Activated CD8-positive, alpha-beta T cell treated with anti-CD3 and anti-CD28 coated beads, Interleukin-2, amount 10 ng/mL, durations not matched to agents 7 days and 5 days (primary cell): ENCODE results near the gene HIGD1A. TPM values are rescaled to one million over a fixed set of nuclear protein-coding genes. Genes with fewer than 3 reads are reported as not detected.

Experiments
- ATAC-seq: fragments of 150-1000 bp; cut with Tn5 transposase; one replicate; pipeline ENCODE4 v1.10.0; 2021; ENCODE audit warnings: moderate library complexity
- CTCF ChIA-PET: fragments of 350-600 bp; sonication (Branson Sonifier 250); formaldehyde crosslinking; loops from one replicate; lab custom pipeline; 2021; ENCODE audit warnings: antibody characterized with exemption; lab: Charles Lee
- POLR2A ChIA-PET: fragments of 350-600 bp; sonication (Branson Sonifier 250); formaldehyde crosslinking; loops from one replicate; lab custom pipeline; 2021; ENCODE audit warnings: antibody characterized with exemption; lab: Charles Lee
- DNase-seq: peaks from one replicate; pipeline ENCODE4 v3.0.0-alpha.2; 2020
- H3K27ac Mint-ChIP-seq: one replicate; pipeline ENCODE4 v1.8.0; 2021; ENCODE audit warnings: mild to moderate bottlenecking, mixed read lengths
- H3K27me3 Mint-ChIP-seq: one replicate; pipeline ENCODE4 v1.8.0; 2021; ENCODE audit warnings: low read depth, mixed read lengths
- H3K36me3 Mint-ChIP-seq: one replicate; pipeline ENCODE4 v1.8.0; 2021; ENCODE audit warnings: low read depth, mixed read lengths
- H3K4me1 Mint-ChIP-seq: one replicate; pipeline ENCODE4 v1.8.0; 2021; ENCODE audit warnings: low read depth, mixed read lengths
- H3K4me3 Mint-ChIP-seq: one replicate; pipeline ENCODE4 v1.8.0; 2021; ENCODE audit warnings: mild to moderate bottlenecking, mixed read lengths
- H3K9me3 Mint-ChIP-seq: one replicate; pipeline ENCODE4 v1.8.0; 2022; ENCODE audit warnings: mixed read lengths; ENCODE audit not compliant: insufficient read depth
- total RNA-seq, 2 experiments: library from RNA; stranded (reverse); gene quantifications; one replicate each; pipeline ENCODE4 v1.2.3, GENCODE V29; 2021

The HIGD1A gene
- total RNA-seq, 2 experiments from 2014 or later: 55.3 to 57.9 TPM

DNA sequence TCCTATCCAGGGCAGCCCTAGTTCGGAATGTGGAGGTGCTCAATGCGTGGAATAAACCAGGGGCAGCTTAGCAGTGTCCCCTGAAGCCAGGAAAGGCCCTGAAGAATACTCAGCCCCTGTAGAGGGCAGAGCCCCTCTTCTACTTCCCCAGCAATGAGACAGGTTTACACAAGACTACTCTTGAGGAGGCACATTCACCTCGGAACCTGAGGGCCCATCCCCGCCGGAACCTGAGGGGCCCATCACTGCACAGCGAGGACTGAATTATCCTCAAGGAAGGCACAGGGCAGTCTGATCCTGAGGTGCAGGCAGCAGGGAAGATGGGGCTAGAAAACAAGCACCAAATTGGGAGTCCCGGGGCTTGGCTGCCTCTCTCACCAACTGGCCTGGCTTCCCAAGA lies 53.5 kb downstream of the HIGD1A start:
- DNase-seq (no peak), ATAC-seq (no peak)
- H3K27me3 Mint-ChIP-seq: peaks cover 4% of the 10 kb centered on the region
- no peaks in the 10 kb centered on the region for H3K36me3 Mint-ChIP-seq
- CTCF ChIA-PET: interaction anchor here (1.2 kb wide), 1 partner anchor 137 kb away, joined by 3 read pairs; no protein-coding TSS in a partner anchor
- H3K4me1 Mint-ChIP-seq: peaks cover 20% of the 10 kb centered on the region
- POLR2A ChIA-PET: no interaction called here
- no peak overlapping the region for H3K27ac Mint-ChIP-seq
- no peaks in the 10 kb centered on the region for H3K9me3 Mint-ChIP-seq
- H3K4me3 Mint-ChIP-seq: no peak overlapping the region

DNA sequence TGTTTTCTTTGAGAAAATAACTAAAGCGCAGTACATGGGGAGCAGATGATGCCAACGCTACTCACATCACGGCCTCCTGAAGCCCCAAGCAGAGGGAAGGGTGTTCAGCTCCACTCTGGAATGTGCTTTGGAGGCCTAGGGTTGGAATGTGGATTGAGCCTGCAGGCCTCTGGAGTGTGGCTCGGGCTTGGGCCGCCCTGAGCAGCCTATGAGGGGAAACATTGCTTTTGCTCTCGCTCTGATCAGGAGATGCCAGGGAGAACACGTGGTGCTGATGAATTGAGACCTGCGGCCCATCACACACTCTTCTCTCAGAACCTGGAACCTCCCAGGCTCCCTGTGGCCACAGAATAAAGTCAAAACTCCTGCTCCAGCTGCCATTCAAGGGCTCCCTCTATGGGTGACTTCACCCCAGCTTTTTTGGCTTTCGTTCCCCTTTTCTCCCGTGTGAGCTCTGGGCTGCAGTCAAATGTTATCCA lies 54.5 kb downstream of the HIGD1A start:
- peaks cover 18% of the 10 kb centered on the region for H3K4me1 Mint-ChIP-seq
- ATAC-seq (peak; percentile 39), DNase-seq (no peak)
- H3K27me3 Mint-ChIP-seq: peaks cover 3% of the 10 kb centered on the region
- H3K27ac Mint-ChIP-seq: no peak overlapping the region
- ChIA-PET CTCF (interaction anchor here (0.9 to 1.6 kb wide), 2 partner anchors 81 to 173 kb away, joined by 3 read pairs; no protein-coding TSS in a partner anchor), POLR2A (no interaction called here)
- H3K4me3 Mint-ChIP-seq: no peak overlapping the region
- no peaks in the 10 kb centered on the region for H3K36me3 Mint-ChIP-seq
- H3K9me3 Mint-ChIP-seq: no peaks in the 10 kb centered on the region

DNA sequence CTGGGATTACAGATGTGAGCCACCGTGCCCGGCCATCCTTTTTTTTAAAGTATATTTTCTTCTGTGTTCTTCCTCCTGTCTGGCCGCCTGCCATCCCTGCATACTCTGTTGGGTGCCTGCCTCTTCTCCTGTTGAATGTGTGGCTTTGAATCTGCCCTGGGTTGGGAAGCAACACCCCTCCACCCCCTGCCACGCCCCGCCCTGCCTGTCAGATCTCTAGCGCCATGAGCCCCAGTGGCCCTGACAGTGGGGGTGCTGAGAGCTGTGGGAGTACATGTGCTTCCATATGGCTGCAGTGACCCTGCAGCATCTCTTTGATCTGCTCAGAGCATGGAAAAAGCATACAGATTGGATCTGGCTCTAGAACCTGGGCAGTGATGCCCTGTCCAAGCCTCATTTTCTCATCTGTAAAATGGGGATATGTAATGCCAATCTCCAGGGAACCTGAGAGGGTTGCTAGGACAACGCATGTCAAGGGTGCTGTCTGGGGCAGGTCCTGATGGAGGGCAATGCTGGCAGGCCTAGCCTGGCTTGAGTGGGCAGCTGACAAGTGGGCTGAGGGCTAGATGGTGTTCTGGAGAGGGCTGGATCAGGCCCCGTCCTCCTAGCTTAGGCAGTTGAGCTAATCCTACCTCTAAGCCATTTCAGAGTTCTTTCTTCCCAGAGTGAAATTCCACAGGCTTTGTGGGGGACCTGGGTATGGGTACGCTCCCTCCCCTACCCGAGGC lies 55.1 kb downstream of the HIGD1A start:
- ATAC-seq (no peak), DNase-seq (no peak)
- H3K36me3 Mint-ChIP-seq: no peaks in the 10 kb centered on the region
- no peak overlapping the region for H3K4me3 Mint-ChIP-seq
- H3K9me3 Mint-ChIP-seq: no peaks in the 10 kb centered on the region
- ChIA-PET CTCF (interaction anchor here (0.9 to 1.6 kb wide), 2 partner anchors 82 to 172 kb away, joined by 3 read pairs; no protein-coding TSS in a partner anchor), POLR2A (no interaction called here)
- H3K27ac Mint-ChIP-seq: no peak overlapping the region
- H3K4me1 Mint-ChIP-seq: peaks cover 21% of the 10 kb centered on the region
- H3K27me3 Mint-ChIP-seq: peaks cover 3% of the 10 kb centered on the region

DNA sequence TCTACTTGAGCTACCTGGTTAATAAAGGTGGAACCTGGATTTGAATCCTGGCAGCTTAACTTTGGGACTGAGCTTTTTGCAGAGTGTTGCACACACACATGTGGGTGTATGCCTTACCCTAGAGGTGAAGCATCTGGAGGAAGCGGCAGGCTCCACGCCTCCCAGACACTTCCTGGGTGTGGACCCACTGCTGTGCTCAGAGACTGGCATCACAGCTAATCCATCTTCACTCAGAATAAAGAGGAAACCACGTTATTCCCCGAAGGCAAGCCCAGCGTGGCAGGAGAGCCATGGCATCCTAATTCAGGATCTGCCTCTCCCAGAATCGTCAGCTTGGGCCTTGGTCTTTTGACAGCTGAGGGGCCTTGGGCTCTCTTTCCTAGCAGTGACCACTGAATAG lies 56.7 kb downstream of the HIGD1A start:
- DNase-seq: peak; percentile 45
- Mint-ChIP-seq H3K4me1 (peaks cover 26% of the 10 kb centered on the region), H3K9me3 (no peaks in the 10 kb centered on the region), H3K27me3 (no peaks in the 10 kb centered on the region), H3K4me3 (no peak overlapping the region), H3K27ac (no peak overlapping the region), H3K36me3 (no peaks in the 10 kb centered on the region)
- ATAC-seq: peak; percentile 56
- ChIA-PET CTCF (interaction anchor here (0.7 to 1.3 kb wide), 2 partner anchors 12 to 16 kb away, joined by 3 read pairs; no protein-coding TSS in a partner anchor), POLR2A (interaction anchor here (0.6 to 1.6 kb wide), 2 partner anchors 147 to 394 kb away, joined by 4 to 5 read pairs; partner anchors contain the start of gene NKTR)

DNA sequence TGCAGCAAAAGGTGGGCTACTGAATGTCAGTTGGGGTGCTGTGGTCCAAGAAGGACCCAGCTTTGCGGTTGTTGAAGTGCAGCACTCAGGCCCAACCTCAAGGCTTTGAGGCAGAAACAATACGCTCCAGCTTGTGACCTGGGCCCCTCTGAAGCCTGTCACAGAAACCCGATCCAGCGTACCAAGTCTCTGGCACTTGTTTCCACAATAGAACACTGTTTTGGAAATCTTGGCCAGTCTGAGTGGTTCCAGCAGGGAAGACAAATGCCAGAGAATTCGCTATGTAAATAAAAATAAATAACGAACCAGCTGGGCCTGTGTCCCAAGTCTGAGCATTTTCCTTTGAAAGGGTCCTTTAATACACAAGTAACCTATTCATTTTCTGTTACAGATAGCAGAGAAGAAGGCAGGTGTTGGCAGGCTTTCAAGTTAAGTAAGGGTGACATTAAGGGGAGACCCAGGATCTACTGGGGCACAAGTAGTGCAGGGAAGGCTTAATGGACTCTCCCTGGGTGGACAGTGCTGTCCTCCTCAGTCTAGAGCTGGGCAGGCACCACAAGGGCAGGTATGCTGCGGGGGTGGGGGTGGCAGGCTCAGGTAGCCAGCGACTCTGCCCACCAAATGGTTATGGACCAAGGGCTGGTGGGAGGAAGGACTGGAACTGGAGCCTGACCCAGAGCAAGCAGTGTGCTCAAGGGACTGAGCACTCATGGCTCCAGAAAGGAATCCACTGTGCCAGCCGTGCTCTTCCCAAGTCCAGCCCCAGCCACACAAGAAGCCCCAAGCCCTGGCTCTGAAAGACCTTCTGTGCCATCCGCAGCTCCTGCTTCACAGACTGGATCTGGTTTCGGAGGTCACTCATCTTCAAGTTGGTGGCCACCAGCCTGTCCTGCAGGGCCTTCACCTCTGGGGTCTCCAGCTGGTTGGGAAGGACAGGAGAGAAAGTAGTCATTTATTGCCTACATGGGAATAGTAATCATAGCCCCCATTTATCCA lies 57.5 kb downstream of the HIGD1A start:
- ATAC-seq: no peak
- no peak for DNase-seq
- no peaks in the 10 kb centered on the region for H3K27me3 Mint-ChIP-seq
- CTCF ChIA-PET: interaction anchor here (1.6 to 2.8 kb wide), 4 partner anchors 8 to 95 kb away, joined by 5 to 11 read pairs (median 5); no protein-coding TSS in a partner anchor
- no peaks in the 10 kb centered on the region for H3K36me3 Mint-ChIP-seq
- H3K9me3 Mint-ChIP-seq: no peaks in the 10 kb centered on the region
- no peak overlapping the region for H3K27ac Mint-ChIP-seq
- no peak overlapping the region for H3K4me3 Mint-ChIP-seq
- H3K4me1 Mint-ChIP-seq: peaks cover 26% of the 10 kb centered on the region
- POLR2A ChIA-PET: interaction anchor here (0.6 to 1.6 kb wide), 3 partner anchors 33 to 393 kb away, joined by 3 to 5 read pairs (median 4); partner anchors contain the start of gene NKTR

DNA sequence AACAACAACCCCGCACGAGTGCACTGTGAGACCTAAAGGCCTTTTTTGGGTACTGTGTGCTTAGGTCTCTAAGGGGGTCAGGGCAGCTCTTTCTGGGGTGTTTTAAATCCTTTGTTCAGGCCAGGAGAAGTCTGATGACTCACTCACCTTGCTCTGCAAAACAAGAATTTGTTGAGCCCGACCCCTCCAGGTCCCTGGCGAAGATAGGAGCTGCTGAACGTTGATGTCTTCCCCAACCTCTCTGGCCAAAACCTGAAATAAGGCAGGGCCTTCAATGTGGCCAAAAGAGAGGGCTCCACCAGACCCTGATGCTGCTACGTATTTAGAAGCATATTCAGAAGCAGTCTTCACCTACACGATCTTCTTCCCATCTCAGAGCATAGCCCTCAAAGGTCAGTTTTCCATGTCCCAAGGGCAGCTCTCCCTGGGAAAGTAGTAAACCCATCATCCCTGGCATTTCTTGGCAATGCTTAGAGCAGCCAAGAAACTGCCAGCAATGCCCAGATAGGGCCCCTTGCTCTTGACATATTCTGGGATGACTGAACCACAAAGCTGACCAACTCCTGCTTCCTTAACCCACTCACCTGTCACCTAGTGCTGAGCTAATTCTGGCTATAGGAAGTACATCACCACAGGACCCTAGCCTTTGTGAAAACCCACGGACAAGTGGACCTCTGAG lies 58.4 kb downstream of the HIGD1A start:
- H3K36me3 Mint-ChIP-seq: no peaks in the 10 kb centered on the region
- DNase-seq: no peak
- peaks cover 26% of the 10 kb centered on the region for H3K4me1 Mint-ChIP-seq
- CTCF ChIA-PET: interaction anchor here (0.9 to 2.8 kb wide), 11 partner anchors 9 to 185 kb away, joined by 3 to 12 read pairs (median 5); partner anchors contain the start of gene SEC22C
- H3K27me3 Mint-ChIP-seq: no peaks in the 10 kb centered on the region
- no peak overlapping the region for H3K27ac Mint-ChIP-seq
- H3K9me3 Mint-ChIP-seq: no peaks in the 10 kb centered on the region
- H3K4me3 Mint-ChIP-seq: no peak overlapping the region
- POLR2A ChIA-PET: interaction anchor here (0.6 to 1.6 kb wide), 2 partner anchors 34 to 145 kb away, joined by 3 to 4 read pairs; partner anchors contain the start of gene NKTR
- no peak for ATAC-seq

DNA sequence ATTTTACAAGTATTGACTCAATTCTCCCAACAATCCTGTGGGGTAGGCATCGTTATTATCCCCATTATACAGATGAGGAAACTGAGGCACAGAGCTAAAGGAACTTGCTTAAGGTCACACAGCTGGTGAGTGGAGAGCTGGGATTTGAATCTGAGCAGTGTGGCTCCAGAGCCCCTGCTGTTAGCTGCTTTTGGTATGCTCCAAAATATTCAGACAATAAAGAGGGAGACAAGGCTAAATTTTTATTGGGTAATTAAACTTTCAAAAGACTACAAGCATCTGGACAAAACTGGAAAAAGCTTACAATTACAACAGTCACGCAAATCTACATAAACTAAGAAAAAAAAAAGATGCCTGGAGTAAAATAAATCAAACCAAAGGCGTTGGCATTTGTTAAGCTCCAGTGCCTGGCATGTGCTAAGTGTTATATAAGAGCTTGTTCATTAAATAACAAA lies 59.0 kb downstream of the HIGD1A start:
- no peak overlapping the region for H3K27ac Mint-ChIP-seq
- H3K9me3 Mint-ChIP-seq: no peaks in the 10 kb centered on the region
- ATAC-seq (no peak), DNase-seq (no peak)
- ChIA-PET POLR2A (no interaction called here), CTCF (interaction anchor here (0.9 to 2.8 kb wide), 12 partner anchors 9 to 184 kb away, joined by 3 to 12 read pairs (median 5); partner anchors contain the start of gene SEC22C)
- no peaks in the 10 kb centered on the region for H3K36me3 Mint-ChIP-seq
- H3K4me1 Mint-ChIP-seq: peaks cover 26% of the 10 kb centered on the region
- H3K4me3 Mint-ChIP-seq: no peak overlapping the region
- no peaks in the 10 kb centered on the region for H3K27me3 Mint-ChIP-seq

DNA sequence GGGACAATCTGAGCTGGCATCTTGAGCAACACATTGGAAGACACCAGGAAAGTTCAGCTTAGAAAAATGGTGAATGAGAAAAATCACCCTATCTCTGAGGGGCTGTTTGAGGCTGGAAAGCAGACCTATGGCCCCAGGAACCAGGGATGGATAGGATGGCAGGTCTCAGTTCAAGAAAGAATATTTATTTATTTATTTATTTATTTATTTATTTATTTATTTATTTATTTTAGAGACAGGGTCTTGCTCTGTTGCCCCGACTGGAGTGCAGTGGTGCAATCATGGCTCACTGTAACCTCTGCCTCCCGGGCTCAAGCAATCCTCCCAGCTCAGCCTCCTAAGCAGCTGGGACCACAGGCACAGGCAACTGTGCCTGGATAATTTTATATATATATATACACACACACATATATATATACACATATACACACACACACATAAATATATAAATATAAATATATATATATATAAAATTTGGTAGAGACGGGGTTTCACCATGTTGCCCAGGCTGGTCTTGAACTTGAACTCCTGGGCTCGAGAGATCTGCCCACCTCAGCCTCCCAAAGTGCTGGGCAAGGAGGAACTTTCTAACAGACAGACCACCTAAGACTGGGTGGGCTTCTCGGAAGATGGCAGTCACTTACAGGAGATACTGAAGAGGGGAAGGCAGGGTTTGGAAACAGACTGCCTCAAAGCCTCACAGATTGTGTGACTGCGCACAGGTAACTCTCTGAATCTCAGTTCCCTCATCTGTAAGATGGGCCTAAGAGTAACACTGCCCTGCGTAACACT lies 60.9 kb downstream of the HIGD1A start:
- DNase-seq (no peak), ATAC-seq (no peak)
- no peaks in the 10 kb centered on the region for H3K36me3 Mint-ChIP-seq
- no peak overlapping the region for H3K4me3 Mint-ChIP-seq
- H3K9me3 Mint-ChIP-seq: no peaks in the 10 kb centered on the region
- CTCF ChIA-PET: interaction anchor here (0.6 to 2.8 kb wide), 16 partner anchors 11 to 242 kb away, joined by 3 to 12 read pairs (median 4); partner anchors contain the start of genes SEC22C, SS18L2 and VIPR1
- H3K27ac Mint-ChIP-seq: no peak overlapping the region
- peaks cover 21% of the 10 kb centered on the region for H3K4me1 Mint-ChIP-seq
- H3K27me3 Mint-ChIP-seq: no peaks in the 10 kb centered on the region
- POLR2A ChIA-PET: no interaction called here

DNA sequence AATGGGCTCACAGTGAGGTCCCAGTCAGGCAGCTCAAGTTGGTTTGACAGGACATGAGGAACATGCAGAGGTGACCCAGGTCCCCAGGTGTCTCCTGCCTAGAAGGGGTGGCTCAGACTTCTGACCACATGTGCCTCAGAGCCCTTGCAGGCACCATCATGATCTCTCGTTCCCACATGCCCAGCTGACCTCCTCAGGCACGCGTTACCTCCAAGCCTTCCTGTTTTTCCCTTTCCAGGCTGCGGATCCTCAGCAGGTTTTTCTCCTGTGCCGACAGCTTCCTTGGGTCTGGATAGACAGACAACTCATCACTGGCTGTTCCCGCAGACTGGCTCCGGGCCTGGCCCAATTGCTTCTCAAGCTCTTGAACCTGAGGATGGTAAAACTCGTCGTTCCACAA lies 61.6 kb downstream of the HIGD1A start:
- no peaks in the 10 kb centered on the region for H3K36me3 Mint-ChIP-seq
- H3K4me3 Mint-ChIP-seq: no peak overlapping the region
- ATAC-seq: no peak
- no peaks in the 10 kb centered on the region for H3K27me3 Mint-ChIP-seq
- peaks cover 14% of the 10 kb centered on the region for H3K4me1 Mint-ChIP-seq
- no peak for DNase-seq
- ChIA-PET CTCF (interaction anchor here (0.6 to 1.0 kb wide), 3 partner anchors 13 to 241 kb away, joined by 3 to 4 read pairs (median 3); partner anchors contain the start of gene VIPR1), POLR2A (no interaction called here)
- no peak overlapping the region for H3K27ac Mint-ChIP-seq
- no peaks in the 10 kb centered on the region for H3K9me3 Mint-ChIP-seq

DNA sequence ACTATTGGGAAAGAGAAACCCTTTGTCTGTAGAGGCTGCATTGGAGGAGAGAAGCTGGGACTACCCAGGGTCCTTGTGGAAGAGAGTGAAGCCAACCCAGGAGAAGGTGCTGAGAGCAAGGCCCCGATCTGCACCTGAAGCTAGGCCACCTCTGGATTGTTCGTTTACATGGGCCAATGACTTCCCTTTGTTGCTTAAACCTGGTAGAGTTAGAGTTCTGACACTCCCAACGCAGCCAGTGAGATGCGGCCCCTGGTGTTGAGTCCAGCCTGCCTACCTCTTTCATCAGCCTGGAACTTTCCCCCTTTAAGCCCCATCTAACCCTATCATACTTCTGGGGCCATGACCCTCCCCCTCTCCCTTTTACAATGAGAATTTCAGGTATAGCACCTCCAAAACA lies 62.0 kb downstream of the HIGD1A start:
- H3K36me3 Mint-ChIP-seq: no peaks in the 10 kb centered on the region
- CTCF ChIA-PET: interaction anchor here (1.0 kb wide), 1 partner anchor 240 kb away, joined by 3 read pairs; the partner anchor contains the start of gene VIPR1
- POLR2A ChIA-PET: no interaction called here
- H3K27ac Mint-ChIP-seq: no peak overlapping the region
- DNase-seq (no peak), ATAC-seq (no peak)
- H3K4me1 Mint-ChIP-seq: peaks cover 10% of the 10 kb centered on the region
- no peaks in the 10 kb centered on the region for H3K9me3 Mint-ChIP-seq
- H3K27me3 Mint-ChIP-seq: no peaks in the 10 kb centered on the region
- no peak overlapping the region for H3K4me3 Mint-ChIP-seq
